GM19238 (cell line): Measurements from ENCODE around the gene FMO1.
"Not testable (repeated sequence)": the region's sequence is repeated elsewhere in the genome, so short reads cannot be mapped to it uniquely, and the experiment has no call there.

Experiments
- DNase-seq: peaks from one replicate; pipeline ENCODE4 v3.0.0; 2011; ENCODE audit warnings: low spot score; ENCODE audit not compliant: insufficient read length

FMO1 gene, protein sequence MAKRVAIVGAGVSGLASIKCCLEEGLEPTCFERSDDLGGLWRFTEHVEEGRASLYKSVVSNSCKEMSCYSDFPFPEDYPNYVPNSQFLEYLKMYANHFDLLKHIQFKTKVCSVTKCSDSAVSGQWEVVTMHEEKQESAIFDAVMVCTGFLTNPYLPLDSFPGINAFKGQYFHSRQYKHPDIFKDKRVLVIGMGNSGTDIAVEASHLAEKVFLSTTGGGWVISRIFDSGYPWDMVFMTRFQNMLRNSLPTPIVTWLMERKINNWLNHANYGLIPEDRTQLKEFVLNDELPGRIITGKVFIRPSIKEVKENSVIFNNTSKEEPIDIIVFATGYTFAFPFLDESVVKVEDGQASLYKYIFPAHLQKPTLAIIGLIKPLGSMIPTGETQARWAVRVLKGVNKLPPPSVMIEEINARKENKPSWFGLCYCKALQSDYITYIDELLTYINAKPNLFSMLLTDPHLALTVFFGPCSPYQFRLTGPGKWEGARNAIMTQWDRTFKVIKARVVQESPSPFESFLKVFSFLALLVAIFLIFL

DNA sequence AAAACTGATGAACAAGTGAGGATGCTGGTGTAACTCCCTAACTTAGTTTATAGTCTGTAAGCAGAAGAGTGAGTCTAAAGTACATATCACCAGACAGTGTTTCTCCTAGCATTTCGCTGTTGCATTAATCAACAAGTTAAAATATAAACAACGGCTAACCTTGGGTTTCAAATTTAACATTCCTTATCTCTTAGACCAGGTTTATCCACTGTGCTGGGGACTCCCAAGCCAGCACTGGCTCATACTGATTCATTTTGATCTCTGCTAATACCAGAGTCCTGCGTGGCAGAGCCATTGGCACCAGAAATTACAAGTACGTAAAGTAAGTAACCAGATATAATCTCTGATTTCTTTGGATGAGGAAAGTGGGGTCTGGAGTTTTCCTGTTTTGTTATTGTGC is at the start of gene FMO1:
TSS of gene FMO1 (plus strand) at position 193 of the 400 bp plus-strand sequence. CDS start 9,594 bp downstream, outside the sequence.
- no peak for DNase-seq

DNA sequence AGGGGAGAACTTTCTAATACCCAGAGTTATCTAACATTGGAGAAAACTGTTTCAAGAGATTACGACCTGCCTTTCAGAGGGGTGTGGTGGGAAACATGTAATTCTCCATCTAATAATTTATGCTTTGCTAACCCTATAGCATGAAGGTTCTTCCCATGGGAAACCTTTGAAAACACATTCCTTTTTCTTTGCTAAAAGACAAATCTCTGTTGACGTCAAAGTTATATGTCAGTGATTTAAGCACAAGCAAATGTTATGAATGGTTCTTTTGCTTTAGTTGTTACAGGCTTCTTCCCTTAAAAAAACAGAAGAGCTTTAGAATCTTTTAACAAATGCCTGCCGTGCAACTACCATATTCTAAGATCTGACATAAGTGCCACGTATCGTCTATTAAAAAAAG is 44.0 kb upstream of the FMO1 start:
- DNase-seq, result no peak

DNA sequence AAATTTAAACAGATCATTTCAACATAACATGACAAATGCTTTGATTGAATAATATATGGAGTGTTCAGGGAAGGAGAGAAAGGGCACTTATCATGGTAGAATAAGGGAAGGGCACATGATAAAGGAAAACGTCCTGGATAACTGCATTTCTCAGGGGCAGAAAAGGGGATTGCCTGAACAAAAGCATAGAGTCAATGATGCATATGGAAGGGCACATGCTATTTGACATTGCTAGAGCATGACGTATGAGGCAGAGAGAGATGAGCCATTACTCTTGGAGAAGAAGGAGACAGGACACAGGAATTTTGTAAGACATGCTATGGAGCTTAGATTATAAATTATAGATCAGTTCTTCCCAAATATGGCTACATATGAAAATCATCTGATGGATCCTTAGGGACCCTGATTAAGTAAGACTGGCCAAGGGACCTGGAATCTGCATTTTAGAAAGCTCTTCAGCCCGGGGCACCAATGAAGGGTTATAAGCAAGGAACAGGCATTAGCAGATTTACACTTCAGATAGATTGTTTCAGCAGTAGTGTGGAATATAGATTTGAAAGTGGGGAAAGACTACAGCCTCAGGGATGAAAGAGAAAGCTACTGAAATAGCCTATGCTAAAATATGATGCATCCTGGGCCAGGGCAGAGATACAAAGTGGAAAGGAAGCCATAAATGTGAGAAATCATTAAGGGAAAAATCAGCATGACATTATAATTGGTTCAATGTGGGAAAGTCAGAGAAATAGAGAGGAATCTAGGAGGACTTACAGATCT is 41.9 kb upstream of the FMO1 start:
- DNase-seq, result no peak

DNA sequence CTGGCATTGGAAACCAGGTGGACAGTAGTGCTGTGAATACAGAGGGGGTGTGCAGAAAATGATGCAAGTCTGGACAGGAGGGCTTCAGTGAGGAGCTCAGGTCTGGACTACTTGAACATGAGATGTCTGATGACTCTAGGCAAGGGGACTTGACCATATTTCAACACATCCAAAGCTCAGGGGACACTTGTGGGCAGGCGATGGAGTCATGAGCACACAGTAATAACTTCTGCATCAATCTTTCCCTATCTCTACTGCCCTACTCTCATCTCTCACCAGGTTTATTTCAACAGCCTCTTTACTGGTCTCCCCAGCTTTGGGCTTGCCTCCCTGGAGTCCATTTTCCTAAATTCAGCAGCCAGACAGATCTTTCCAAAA is 41.3 kb upstream of the FMO1 start:
- DNase-seq, result no peak

GRCh38 chr1:171207377-171207776 is 40.9 kb upstream of the FMO1 start:
- no peak for DNase-seq

- DNase-seq, result no peak
Measured at GRCh38 chr1:171210355-171210754, 37.9 kb upstream of the FMO1 start.

DNA sequence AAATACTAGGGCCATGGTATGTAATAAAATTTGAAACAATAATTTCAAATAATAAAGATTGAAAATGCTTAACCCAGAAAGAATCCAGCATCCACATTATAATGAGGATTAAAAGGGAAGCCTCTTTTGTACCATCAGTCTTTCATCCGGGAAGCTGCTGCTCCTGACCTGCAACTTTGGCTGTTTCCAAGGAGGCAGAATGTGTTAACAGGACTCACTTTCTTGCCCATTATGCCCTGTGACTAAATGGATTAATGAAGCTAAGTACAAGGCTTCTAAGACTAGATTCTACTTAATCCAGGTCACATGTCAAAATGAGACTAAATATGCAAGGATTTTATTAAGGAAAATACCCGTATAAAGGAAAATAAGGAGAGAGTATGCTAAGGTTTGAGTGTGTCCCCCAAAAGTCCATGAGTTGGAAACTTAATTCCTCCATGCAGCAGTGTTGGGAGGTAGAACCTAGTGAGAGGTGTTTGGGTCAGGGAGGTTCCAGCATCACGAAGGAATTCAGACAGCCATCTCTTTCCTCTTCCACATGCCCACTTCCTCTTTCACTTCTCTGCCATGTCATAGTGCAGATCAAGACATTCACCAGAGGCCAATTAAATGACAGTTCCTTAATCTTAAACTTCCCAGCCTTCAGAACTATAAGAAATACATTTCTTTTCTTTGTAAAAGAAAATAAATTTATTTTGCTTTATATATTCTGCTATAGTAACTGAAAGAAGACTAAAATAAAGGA is 35.5 kb upstream of the FMO1 start:
- DNase-seq, result no peak

GRCh38 chr1:171213559-171214454 is 34.5 kb upstream of the FMO1 start:
- no peak for DNase-seq

- no peak for DNase-seq
Measured at GRCh38 chr1:171217658-171218443, 30.4 kb upstream of the FMO1 start.

DNA sequence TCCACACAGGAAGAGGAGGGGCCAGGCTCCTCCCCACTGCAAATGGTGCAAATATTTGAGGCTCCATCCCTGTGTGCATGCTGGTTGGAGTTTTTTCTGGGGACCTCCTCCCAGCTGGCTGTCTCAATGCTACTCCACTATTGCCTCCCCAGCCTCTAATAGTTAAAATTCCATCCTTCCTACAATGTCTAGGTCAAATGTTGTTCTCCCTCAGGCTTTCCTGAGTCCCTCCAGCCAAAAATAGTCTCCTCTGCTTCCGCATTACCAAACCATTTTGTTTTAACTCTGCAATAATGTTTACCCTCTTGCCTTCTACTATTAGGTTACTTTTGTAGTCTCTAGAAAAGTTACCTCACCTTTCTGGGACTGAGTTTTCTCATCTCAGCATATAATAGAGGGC is 29.6 kb upstream of the FMO1 start:
- DNase-seq, result no peak

- no peak for DNase-seq
Measured at GRCh38 chr1:171219346-171220080, 28.8 kb upstream of the FMO1 start.

- DNase-seq, result no peak
Measured at GRCh38 chr1:171220081-171220420, 28.2 kb upstream of the FMO1 start.

DNA sequence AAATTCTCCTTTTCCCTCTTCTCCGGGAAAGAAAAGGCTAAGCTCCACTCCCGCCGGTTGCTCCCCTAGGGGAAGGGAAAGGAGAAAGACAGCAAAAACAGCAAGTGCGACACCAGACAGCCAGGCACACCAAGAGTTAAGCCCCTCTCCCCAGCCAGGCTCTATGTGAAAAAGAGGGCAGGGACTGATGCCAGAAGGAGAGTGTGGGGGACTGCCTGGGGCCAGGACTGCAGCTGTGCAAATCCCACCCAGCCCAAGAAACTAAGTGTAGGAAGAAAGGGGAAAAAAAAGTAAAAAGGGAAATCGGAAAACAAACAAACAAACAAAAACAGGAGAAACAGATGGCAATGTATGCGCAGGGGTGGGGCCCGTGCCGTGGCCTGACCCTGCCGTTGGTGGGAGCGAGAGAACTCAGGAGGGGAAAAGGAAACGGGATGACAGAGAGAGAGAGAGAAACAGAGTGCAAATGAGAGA is 27.7 kb upstream of the FMO1 start:
- no peak for DNase-seq

GRCh38 chr1:171221665-171222591 is 26.4 kb upstream of the FMO1 start:
- no peak for DNase-seq

DNA sequence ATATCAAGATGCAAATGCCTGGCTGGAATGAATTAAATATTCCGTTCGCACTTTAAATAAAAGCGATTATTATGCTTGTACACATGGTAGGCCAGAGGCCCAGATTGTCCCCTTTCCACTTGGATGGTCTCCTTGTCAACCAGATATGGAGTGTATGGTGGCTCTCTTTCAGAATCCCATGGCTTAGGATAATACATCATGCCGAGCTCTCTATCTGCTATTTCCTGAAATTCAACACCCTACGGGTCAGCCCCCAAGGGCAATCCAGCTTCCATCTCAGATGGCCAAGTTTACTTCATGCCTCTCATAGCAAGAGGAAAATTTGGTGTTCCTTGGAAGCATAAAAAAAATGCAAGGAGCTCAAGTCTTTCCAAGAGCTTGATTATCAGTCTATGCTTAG is 25.4 kb upstream of the FMO1 start:
- DNase-seq, result no peak

GRCh38 chr1:171224257-171224656 is 24.0 kb upstream of the FMO1 start:
- not testable (repeated sequence) for DNase-seq

DNA sequence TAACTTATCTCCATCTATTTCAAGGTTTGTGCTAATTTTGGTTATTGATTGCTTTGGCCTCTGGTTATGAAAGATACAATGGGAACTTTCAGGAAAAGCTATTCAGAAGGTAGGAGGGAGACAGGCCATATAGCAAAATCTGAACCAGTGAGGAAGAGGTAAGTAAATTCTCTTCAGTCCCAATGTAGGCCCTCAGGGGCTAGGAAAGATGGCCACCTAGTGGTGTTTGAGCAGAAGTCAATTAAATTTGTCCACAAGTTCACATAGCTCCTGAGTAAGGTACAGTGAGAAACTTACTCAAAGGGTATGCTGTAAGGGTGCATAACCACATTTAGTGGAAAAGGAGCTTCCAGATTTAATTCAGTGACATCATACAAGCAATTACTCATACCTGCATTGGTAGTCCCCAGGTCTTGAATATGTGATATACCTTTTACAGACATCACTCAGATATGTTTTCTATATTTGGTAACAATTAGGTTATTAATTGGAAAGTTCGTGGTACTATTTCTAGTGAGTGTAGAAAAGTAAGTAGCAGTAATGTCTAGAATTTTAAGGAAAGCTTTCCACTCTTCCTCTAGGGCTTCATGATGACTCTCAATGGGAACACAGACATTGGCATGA is 21.4 kb upstream of the FMO1 start:
- DNase-seq, result peak; percentile 35

GRCh38 chr1:171231326-171231725 is 17.0 kb upstream of the FMO1 start:
- DNase-seq, result no peak
